PC-3 (cell line): ENCODE measurements around the gene NFYC. TPM values are rescaled to one million over a fixed set of nuclear protein-coding genes. Genes with fewer than 3 reads are reported as not detected.

Experiments
- ATAC-seq: fragments of 200-7000 bp; cut with Tn5 transposase; 2 replicates; pipeline ENCODE4 v1.9.1; 2020; ENCODE audit warnings: mild to moderate bottlenecking, moderate library complexity
- BruUV-seq: library from RNA; stranded (reverse); fragments of 400-500 nt; replicated peaks from 2 replicates; lab custom pipeline; 2021; lab: Mats Ljungman, UMichigan
- CTCF ChIA-PET: fragments of 300-600 bp; sonication (Branson Sonifier 250); formaldehyde crosslinking; loops from one replicate; lab custom pipeline; 2022; ENCODE audit warnings: antibody characterized with exemption; lab: Charles Lee
- POLR2A ChIA-PET: fragments of 300-600 bp; sonication (Branson Sonifier 250); formaldehyde crosslinking; loops from one replicate; lab custom pipeline; 2022; ENCODE audit warnings: antibody characterized with exemption; ENCODE audit not compliant: unreplicated experiment; lab: Charles Lee
- DNase-seq: peaks from one replicate; pipeline ENCODE4 v3.0.0-alpha.2; 2015
- H2AFZ ChIP-seq: fragments of 300-600 bp; sonication (generic); 2 replicates; pipeline ENCODE4 v1.6.0; 2016; ENCODE audit warnings: antibody characterized with exemption, low read length
- H3F3A ChIP-seq: fragments of 300-600 bp; sonication (generic); one replicate; pipeline ENCODE4 v1.6.0; 2017; ENCODE audit warnings: antibody characterized with exemption, low read length, control low read depth, mild to moderate bottlenecking; ENCODE audit not compliant: unreplicated experiment
- H3K27ac ChIP-seq: fragments of 300-600 bp; sonication (generic); 2 replicates; pipeline ENCODE4 v1.5.1; 2016; ENCODE audit warnings: mild to moderate bottlenecking, low read length
- H3K27me3 ChIP-seq: fragments of 300-600 bp; sonication (generic); 2 replicates; pipeline ENCODE4 v1.6.1; 2016; ENCODE audit warnings: low read length, mixed read lengths
- H3K36me3 ChIP-seq: fragments of 300-600 bp; sonication (generic); 2 replicates; pipeline ENCODE4 v1.6.1; 2016; ENCODE audit warnings: low read depth, mixed run types, low read length, mixed read lengths
- H3K4me1 ChIP-seq: fragments of 300-600 bp; sonication (generic); 2 replicates; pipeline ENCODE4 v1.5.1; 2016; ENCODE audit warnings: low read length; ENCODE audit not compliant: insufficient read depth
- H3K4me2 ChIP-seq: fragments of 300-600 bp; sonication (generic); 2 replicates; pipeline ENCODE4 v1.6.0; 2016; ENCODE audit warnings: low read length
- H3K4me3 ChIP-seq: fragments of 300-600 bp; sonication (generic); 2 replicates; pipeline ENCODE4 v1.5.1; 2016; ENCODE audit warnings: mild to moderate bottlenecking, low read length, mixed read lengths
- H3K79me2 ChIP-seq: fragments of 300-600 bp; sonication (generic); 2 replicates; pipeline ENCODE4 v1.6.1; 2017; ENCODE audit warnings: low read length, mixed read lengths
- H3K9ac ChIP-seq: fragments of 300-600 bp; sonication (generic); 2 replicates; pipeline ENCODE4 v1.6.0; 2016; ENCODE audit warnings: mild to moderate bottlenecking, low read length
- H3K9me2 ChIP-seq: fragments of 300-600 bp; sonication (generic); replicated peaks from 2 replicates; pipeline ENCODE4 v1.6.1; 2016; ENCODE audit warnings: mixed run types, low read length, mixed read lengths
- H3K9me3 ChIP-seq: fragments of 300-600 bp; sonication (generic); 2 replicates; pipeline ENCODE4 v1.6.1; 2016; ENCODE audit warnings: low read length, mixed read lengths
- H4K20me1 ChIP-seq: fragments of 300-600 bp; sonication (generic); 2 replicates; pipeline ENCODE4 v1.6.1; 2016; ENCODE audit warnings: low read length, mixed read lengths
- EZH2 ChIP-seq: fragments of 300-600 bp; sonication (generic); IDR thresholded peaks from one replicate; pipeline ENCODE4 v1.6.1; 2017; ENCODE audit warnings: antibody characterized with exemption, mild to moderate bottlenecking, low read length; ENCODE audit not compliant: unreplicated experiment
- EZH2phosphoT487 ChIP-seq: fragments of 300-600 bp; sonication (generic); IDR thresholded peaks from 2 replicates; pipeline ENCODE4 v1.6.1; 2018; ENCODE audit warnings: mild to moderate bottlenecking, antibody characterized with exemption, low read length, borderline replicate concordance
- intact Hi-C: fragments of 100-400 bp; cut with micrococcal nuclease; formaldehyde crosslinking; loops from 2 replicates; pipeline ENCODE4 v1.9.0; 2023
- total RNA-seq: library from RNA; depleted of rRNA; stranded (reverse); fragments of >200 nt; gene quantifications from 2 replicates; pipeline ENCODE4 v1.2.3, GENCODE V29; 2014
- TF ChIP-seq, protein P1 (sequence below): fragments of 300-600 bp; sonication (generic); conservative IDR thresholded peaks from 2 replicates; pipeline ENCODE4 v1.5.1; 2017; ENCODE audit warnings: antibody characterized with exemption, low read depth, mild to moderate bottlenecking, low read length

NFYC gene
- total RNA-seq, 1 experiment from 2014 or later = 52.6 TPM

DNA sequence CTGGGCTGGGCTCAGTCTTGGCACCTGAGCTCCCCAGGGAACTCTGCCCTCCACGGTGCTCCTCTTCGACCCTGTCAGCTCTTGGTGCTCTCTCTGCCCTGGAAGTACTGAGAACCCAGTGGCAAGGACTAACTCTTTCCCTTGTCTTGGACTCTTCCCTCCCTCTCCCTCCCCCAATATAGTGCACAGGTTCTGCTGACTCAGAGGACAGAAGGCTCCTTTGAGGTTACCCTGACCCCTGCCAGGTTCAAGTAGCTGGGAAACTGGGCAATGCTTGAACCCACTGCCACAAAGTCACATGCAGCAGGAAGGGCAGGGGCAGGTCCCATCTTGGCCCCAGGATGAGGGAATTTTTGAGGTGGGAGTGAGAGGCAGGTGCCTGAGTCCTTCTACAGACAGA is 112.4 kb downstream of the NFYC start:
- POLR2A ChIA-PET = no interaction called here
- peaks cover 7% of the 10 kb centered on the region for H3K4me1 ChIP-seq
- ATAC-seq (no peak), DNase-seq (no peak)
- H3F3A ChIP-seq = no peaks in the 10 kb centered on the region
- no peak overlapping the region for H2AFZ ChIP-seq
- no TSS peak for BruUV-seq
- H3K36me3 ChIP-seq = no peaks in the 10 kb centered on the region
- intact Hi-C loops = no loop called here
- CTCF ChIA-PET = no interaction called here
- H3K4me2 ChIP-seq = no peak overlapping the region
- H3K9me3 ChIP-seq = no peaks in the 10 kb centered on the region
- H3K4me3 ChIP-seq = no peak overlapping the region
- no peak for TF ChIP-seq EZH2
- no peak for TF ChIP-seq EZH2phosphoT487
- TF ChIP-seq, protein P1, sequence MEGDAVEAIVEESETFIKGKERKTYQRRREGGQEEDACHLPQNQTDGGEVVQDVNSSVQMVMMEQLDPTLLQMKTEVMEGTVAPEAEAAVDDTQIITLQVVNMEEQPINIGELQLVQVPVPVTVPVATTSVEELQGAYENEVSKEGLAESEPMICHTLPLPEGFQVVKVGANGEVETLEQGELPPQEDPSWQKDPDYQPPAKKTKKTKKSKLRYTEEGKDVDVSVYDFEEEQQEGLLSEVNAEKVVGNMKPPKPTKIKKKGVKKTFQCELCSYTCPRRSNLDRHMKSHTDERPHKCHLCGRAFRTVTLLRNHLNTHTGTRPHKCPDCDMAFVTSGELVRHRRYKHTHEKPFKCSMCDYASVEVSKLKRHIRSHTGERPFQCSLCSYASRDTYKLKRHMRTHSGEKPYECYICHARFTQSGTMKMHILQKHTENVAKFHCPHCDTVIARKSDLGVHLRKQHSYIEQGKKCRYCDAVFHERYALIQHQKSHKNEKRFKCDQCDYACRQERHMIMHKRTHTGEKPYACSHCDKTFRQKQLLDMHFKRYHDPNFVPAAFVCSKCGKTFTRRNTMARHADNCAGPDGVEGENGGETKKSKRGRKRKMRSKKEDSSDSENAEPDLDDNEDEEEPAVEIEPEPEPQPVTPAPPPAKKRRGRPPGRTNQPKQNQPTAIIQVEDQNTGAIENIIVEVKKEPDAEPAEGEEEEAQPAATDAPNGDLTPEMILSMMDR = no peak
- no peaks in the 10 kb centered on the region for H4K20me1 ChIP-seq
- H3K27ac ChIP-seq = no peak overlapping the region
- no peaks in the 10 kb centered on the region for H3K79me2 ChIP-seq
- no peaks in the 10 kb centered on the region for H3K9me2 ChIP-seq
- no peaks in the 10 kb centered on the region for H3K27me3 ChIP-seq
- H3K9ac ChIP-seq = no peak overlapping the region

DNA sequence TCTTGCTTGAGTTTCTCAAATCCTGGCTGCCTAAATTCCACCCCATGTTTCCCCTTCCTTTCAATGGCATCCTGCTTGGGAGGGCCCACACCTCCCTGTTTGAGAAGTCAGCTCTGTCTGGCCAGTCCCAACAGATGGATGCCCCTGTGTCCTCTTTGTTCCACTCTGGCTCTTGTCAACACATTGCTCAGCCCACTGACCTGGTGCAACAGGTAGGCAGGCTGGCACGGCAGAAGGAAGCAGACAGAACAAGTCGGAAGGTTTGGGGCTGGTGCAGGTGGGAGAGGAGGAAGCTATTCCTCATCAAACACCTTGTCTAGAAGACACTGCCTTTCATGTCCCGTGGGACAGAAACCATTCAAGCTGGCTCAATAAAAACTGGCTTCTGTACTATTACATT is 114.7 kb downstream of the NFYC start:
- intact Hi-C loops = no loop called here
- Histone ChIP-seq H3K27ac (no peak overlapping the region), H3K27me3 (no peaks in the 10 kb centered on the region), H3K4me2 (no peak overlapping the region), H3K9me3 (no peaks in the 10 kb centered on the region), H3K9me2 (no peaks in the 10 kb centered on the region), H4K20me1 (no peaks in the 10 kb centered on the region), H2AFZ (no peak overlapping the region), H3K36me3 (no peaks in the 10 kb centered on the region), H3K4me3 (no peak overlapping the region), H3K9ac (no peak overlapping the region), H3F3A (no peaks in the 10 kb centered on the region), H3K79me2 (no peaks in the 10 kb centered on the region), H3K4me1 (peaks cover 7% of the 10 kb centered on the region)
- no peak for ATAC-seq
- POLR2A ChIA-PET = no interaction called here
- BruUV-seq = no TSS peak
- CTCF ChIA-PET = no interaction called here
- TF ChIP-seq EZH2phosphoT487 (no peak), EZH2 (no peak)
- TF ChIP-seq, protein P1 = no peak
- DNase-seq = no peak

DNA sequence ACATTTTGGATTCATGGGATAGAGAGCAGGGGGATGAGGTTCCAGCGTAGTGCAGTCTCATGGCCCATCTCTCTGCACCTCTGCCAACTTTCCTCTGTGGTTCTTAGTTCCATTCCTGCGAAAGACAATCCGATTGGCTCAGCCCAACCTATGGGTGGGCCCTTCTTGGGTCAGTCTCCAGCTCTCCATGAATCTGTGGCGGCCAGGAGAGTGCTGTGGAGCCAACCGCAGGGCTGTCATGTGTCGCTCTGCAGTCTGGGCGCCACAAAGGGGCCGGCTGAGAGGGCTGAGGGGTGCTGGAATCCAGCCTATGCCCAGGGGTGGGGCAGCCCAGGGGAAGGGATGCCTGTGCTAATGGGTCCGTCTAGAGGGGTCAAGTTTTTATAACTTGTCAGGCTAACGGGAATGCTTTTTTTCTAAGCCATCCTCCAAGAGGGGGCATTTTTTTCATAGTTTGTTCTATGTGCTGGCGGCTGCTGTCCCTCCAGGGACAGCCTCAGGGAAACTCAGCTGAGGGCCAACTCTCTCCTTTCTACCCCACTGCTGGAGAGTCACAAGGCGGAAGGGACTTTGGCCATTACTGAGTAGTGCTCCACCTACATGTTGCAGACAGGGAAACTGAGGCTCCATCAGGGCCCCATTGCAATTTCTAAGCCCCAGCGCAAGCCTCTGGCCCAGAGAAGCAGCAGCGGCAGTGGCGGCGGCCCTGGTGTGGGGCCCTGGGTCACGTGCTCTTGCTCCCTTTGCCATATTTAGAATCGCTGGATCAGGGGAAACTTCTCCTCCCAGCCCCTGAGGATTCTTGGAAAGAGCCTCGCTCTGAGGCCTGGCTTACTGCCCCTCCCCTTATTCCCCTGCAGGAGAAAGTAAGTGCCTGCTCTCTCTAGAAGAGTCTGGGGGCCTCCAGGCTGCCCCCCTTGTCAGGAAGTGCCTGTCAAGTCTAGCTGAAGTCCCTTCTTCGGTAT is 115.5 kb downstream of the NFYC start:
- Histone ChIP-seq H3K4me3 (no peak overlapping the region), H2AFZ (no peak overlapping the region), H3K9ac (no peak overlapping the region), H3F3A (no peaks in the 10 kb centered on the region), H4K20me1 (no peaks in the 10 kb centered on the region), H3K9me2 (no peaks in the 10 kb centered on the region), H3K27me3 (no peaks in the 10 kb centered on the region), H3K79me2 (no peaks in the 10 kb centered on the region), H3K9me3 (no peaks in the 10 kb centered on the region), H3K27ac (no peak overlapping the region), H3K4me2 (no peak overlapping the region), H3K4me1 (peaks cover 2% of the 10 kb centered on the region), H3K36me3 (no peaks in the 10 kb centered on the region)
- no TSS peak for BruUV-seq
- DNase-seq (no peak), ATAC-seq (no peak)
- ChIA-PET CTCF (no interaction called here), POLR2A (no interaction called here)
- intact Hi-C loops = no loop called here
- TF ChIP-seq, protein P1 = no peak
- TF ChIP-seq EZH2 (no peak), EZH2phosphoT487 (no peak)
